GM12878 (cell line): ENCODE measurements around the gene TBXAS1. TPM values are rescaled to one million over a fixed set of nuclear protein-coding genes. Genes with fewer than 3 reads are reported as not detected.

Source experiments
- ATAC-seq: fragments of 200-7000 bp; cut with Tn5 transposase; 3 replicates; pipeline ENCODE4 v1.9.1; 2020; ENCODE audit warnings: mild to moderate bottlenecking, moderate library complexity
- BruUV-seq: library from RNA; stranded (reverse); fragments of 400-500 nt; replicated peaks from 2 replicates; lab custom pipeline; 2021; lab: Mats Ljungman, UMichigan
- CTCF ChIA-PET: fragments of 300-600 bp; sonication (Branson Sonifier 250); formaldehyde crosslinking; extraction: SDS; loops from one replicate; lab custom pipeline; 2021; ENCODE audit warnings: inconsistent platforms; lab: Yijun Ruan, JAX
- POLR2A ChIA-PET: fragments of 350-600 bp; formaldehyde crosslinking; extraction: SDS; loops from one replicate; lab custom pipeline; 2021; ENCODE audit warnings: inconsistent platforms; lab: Charles Lee
- RAD21 ChIA-PET: fragments of 300-600 bp; sonication (Branson Sonifier 250); formaldehyde crosslinking; loops from one replicate; lab custom pipeline; 2023; ENCODE audit warnings: antibody characterized with exemption; ENCODE audit not compliant: unreplicated experiment; lab: Charles Lee
- SMC1A ChIA-PET: fragments of 300-600 bp; sonication (Branson Sonifier 250); formaldehyde crosslinking; loops from one replicate; lab custom pipeline; 2023; ENCODE audit not compliant: unreplicated experiment, uncharacterized antibody; lab: Charles Lee
- DNase-seq: peaks from one replicate; pipeline ENCODE4 v3.0.0-alpha.2; 2011; ENCODE audit warnings: low read depth, low spot score
- FAIRE-seq: peaks from 3 replicates; lab custom pipeline; 2011; peaks lifted over from hg19 to GRCh38; lab: Jason Lieb, UNC
- H2AFZ ChIP-seq: 2 replicates; pipeline ENCODE4 v1.6.0; 2011; ENCODE audit warnings: low read depth, low read length, control low read depth; ENCODE audit not compliant: control insufficient read depth
- H3K27ac ChIP-seq: 2 replicates; pipeline ENCODE4 v1.5.1; 2011; ENCODE audit warnings: control low read depth; ENCODE audit not compliant: control insufficient read depth, insufficient read depth
- H3K27me3 ChIP-seq, 2 experiments: replicated peaks in 1 of 2; 2 replicates each; pipeline versions ENCODE4 v1.6.0 to v1.6.1; 2011; ENCODE audit warnings: low read length in 1 of 2; ENCODE audit not compliant: control insufficient read depth in 2 of 2, insufficient read depth in 2 of 2
- H3K36me3 ChIP-seq, 2 experiments: 2 replicates each; pipeline ENCODE4 v1.5.1; 2011; ENCODE audit warnings: low read length in 1 of 2; ENCODE audit not compliant: control insufficient read depth in 2 of 2, insufficient read depth in 2 of 2
- H3K4me1 ChIP-seq: 2 replicates; pipeline ENCODE4 v1.6.1; 2011; ENCODE audit warnings: mild to moderate bottlenecking, low read length, moderate library complexity, mixed read lengths; ENCODE audit not compliant: control insufficient read depth, insufficient read depth
- H3K4me2 ChIP-seq: 2 replicates; pipeline ENCODE4 v1.6.0; 2011; ENCODE audit warnings: control low read depth; ENCODE audit not compliant: control insufficient read depth, insufficient read depth
- H3K4me3 ChIP-seq: fragments of 200-600 bp; sonication (generic); 2 replicates; pipeline ENCODE4 v1.5.1; 2016
- H3K79me2 ChIP-seq: 2 replicates; pipeline ENCODE4 v1.6.0; 2011; ENCODE audit warnings: low read length; ENCODE audit not compliant: control insufficient read depth, insufficient read depth
- H3K9ac ChIP-seq: 2 replicates; pipeline ENCODE4 v1.8.0; 2011; ENCODE audit warnings: low read length, control low read depth, mixed read lengths; ENCODE audit not compliant: control insufficient read depth, insufficient read depth
- H3K9me3 ChIP-seq: replicated peaks from 3 replicates; pipeline ENCODE4 v1.5.1; 2011; ENCODE audit warnings: mild to moderate bottlenecking, low read length; ENCODE audit not compliant: control insufficient read depth, insufficient read depth
- H4K20me1 ChIP-seq: 2 replicates; pipeline ENCODE4 v1.6.0; 2011; ENCODE audit not compliant: control insufficient read depth, insufficient read depth
- CBX5 ChIP-seq: sonication (generic); IDR thresholded peaks from 2 replicates; pipeline ENCODE4 v1.6.1; 2016; ENCODE audit warnings: low read depth, moderate library complexity, mild to moderate bottlenecking, inconsistent platforms
- IKZF2 ChIP-seq, 2 experiments: fragments of 450-650 bp; IDR thresholded peaks; 2 replicates each; pipeline ENCODE4 v1.6.1; 2017; ENCODE audit warnings: mild to moderate bottlenecking in 2 of 2, moderate library complexity in 2 of 2
- KDM1A ChIP-seq: fragments of 200-600 bp; sonication (generic); IDR thresholded peaks from 2 replicates; pipeline ENCODE4 v1.6.1; 2016; ENCODE audit warnings: borderline replicate concordance
- MEF2B ChIP-seq: fragments of 450-650 bp; IDR thresholded peaks from 2 replicates; pipeline ENCODE4 v1.6.1; 2018; ENCODE audit warnings: mild to moderate bottlenecking, moderate library complexity; ENCODE audit not compliant: partially characterized antibody, poor library complexity, severe bottlenecking
- NFXL1 ChIP-seq: fragments of 450-650 bp; IDR thresholded peaks from 2 replicates; pipeline ENCODE4 v1.6.1; 2017; ENCODE audit warnings: antibody characterized with exemption, mild to moderate bottlenecking, borderline replicate concordance
- NR2C2 ChIP-seq: IDR thresholded peaks from 2 replicates; pipeline ENCODE4 v1.6.1; 2011; ENCODE audit warnings: borderline replicate concordance, low read depth; ENCODE audit not compliant: control insufficient read depth, insufficient read length
- SP1 ChIP-seq: IDR thresholded peaks from one replicate; pipeline ENCODE4 v1.6.1; 2011; ENCODE audit warnings: low read depth, low read length
- in situ Hi-C: fragments of 300-500 bp; cut with MboI; formaldehyde crosslinking; loops from 9 replicates; pipeline ENCODE4 v1.14.3; 2018; ENCODE audit warnings: mixed read lengths
- intact Hi-C: fragments of 100-400 bp; cut with micrococcal nuclease; formaldehyde crosslinking; loops from one replicate; pipeline ENCODE4 v1.14.2; 2022; ENCODE audit not compliant: unreplicated experiment
- polyA plus RNA-seq, 11 experiments: library from polyadenylated mRNA; depleted of rRNA in 4 of 11; unstranded in 6 of 11; stranded (reverse) in 5 of 11; fragments of >200 nt; fragmentation: Nextera tagmentation in 4 of 11; fragmentation: Illumina TruSeq in 1 of 11; extraction: Ambion mirVana in 4 of 11; extraction: Trizol in 1 of 11; gene quantifications; 1 replicate in 1 of 11; 2 replicates in 10 of 11; pipeline versions ENCODE4 v1.2.1 to v1.2.3, GENCODE V29; 2011 to 2016; ENCODE audit warnings: inconsistent platforms in 2 of 11, missing spikeins in 2 of 11, low read depth in 1 of 11
- total RNA-seq, 4 experiments: library from RNA; depleted of rRNA in 3 of 4; stranded (reverse); fragments of >200 nt in 3 of 4; fragmentation: Illumina TruSeq in 1 of 4; extraction: Trizol in 1 of 4; gene quantifications; 2 replicates each; pipeline versions ENCODE4 v1.2.1 to v1.2.3, GENCODE V29; 2013 to 2021
- TF ChIP-seq, protein P1 (sequence below): fragments of 450-650 bp; IDR thresholded peaks from 2 replicates; pipeline ENCODE4 v1.6.1; 2017; ENCODE audit warnings: mild to moderate bottlenecking, low read depth, inconsistent platforms; ENCODE audit not compliant: poor library complexity, severe bottlenecking
- TF ChIP-seq, protein P2 (sequence below): fragments of 450-650 bp; IDR thresholded peaks from 2 replicates; pipeline ENCODE4 v1.6.1; 2016; ENCODE audit warnings: mild to moderate bottlenecking

Gene TBXAS1
- total and polyA plus RNA-seq, 10 of the 15 experiments (the other 5 are each of a cell fraction or from before 2014, with no cell fraction given) = 1.5 to 32.7 (median 16.3) TPM

DNA sequence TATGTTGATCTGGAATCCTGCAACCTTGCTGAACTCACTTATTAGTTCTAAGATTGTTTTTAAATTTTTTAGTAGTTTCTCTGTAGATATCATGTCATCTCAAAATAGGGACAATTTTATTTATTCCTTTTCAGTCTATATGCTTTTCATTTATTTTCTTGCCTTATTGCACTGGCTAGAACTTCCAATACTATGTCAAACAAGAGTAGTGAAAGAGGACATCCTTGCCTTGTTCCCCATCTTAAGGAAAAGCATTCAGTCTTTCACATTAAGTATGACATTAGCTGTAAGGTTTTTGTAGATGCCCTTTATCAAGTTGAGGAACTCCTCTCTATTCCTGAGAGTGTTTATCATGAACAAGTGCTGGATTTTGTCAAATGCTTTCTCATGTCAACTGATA, 77.8 kb downstream of the TBXAS1 start:
- Histone ChIP-seq H3K36me3 (no peaks in the 10 kb centered on the region), H3K79me2 (no peaks in the 10 kb centered on the region), H3K27me3 (no peaks in the 10 kb centered on the region), H2AFZ (no peak overlapping the region), H3K4me1 (no peaks in the 10 kb centered on the region), H3K9me3 (peaks cover 3% of the 10 kb centered on the region; the same call in 2 of the 3 replicates), H3K4me3 (no peak overlapping the region), H3K9ac (no peak overlapping the region), H3K4me2 (no peak overlapping the region), H4K20me1 (no peaks in the 10 kb centered on the region), H3K27ac (no peak overlapping the region)
- POLR2A ChIA-PET = no interaction called here
- no peak for FAIRE-seq
- no peak for DNase-seq
- BruUV-seq = no TSS peak
- SMC1A ChIA-PET = no interaction called here
- ATAC-seq = no peak
- CTCF ChIA-PET = no interaction called here
- in situ Hi-C loops = no loop called here
- intact Hi-C loops = no loop called here
- RAD21 ChIA-PET = no interaction called here
- TF ChIP-seq, protein P1, sequence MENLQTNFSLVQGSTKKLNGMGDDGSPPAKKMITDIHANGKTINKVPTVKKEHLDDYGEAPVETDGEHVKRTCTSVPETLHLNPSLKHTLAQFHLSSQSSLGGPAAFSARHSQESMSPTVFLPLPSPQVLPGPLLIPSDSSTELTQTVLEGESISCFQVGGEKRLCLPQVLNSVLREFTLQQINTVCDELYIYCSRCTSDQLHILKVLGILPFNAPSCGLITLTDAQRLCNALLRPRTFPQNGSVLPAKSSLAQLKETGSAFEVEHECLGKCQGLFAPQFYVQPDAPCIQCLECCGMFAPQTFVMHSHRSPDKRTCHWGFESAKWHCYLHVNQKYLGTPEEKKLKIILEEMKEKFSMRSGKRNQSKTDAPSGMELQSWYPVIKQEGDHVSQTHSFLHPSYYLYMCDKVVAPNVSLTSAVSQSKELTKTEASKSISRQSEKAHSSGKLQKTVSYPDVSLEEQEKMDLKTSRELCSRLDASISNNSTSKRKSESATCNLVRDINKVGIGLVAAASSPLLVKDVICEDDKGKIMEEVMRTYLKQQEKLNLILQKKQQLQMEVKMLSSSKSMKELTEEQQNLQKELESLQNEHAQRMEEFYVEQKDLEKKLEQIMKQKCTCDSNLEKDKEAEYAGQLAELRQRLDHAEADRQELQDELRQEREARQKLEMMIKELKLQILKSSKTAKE = no peak
- TF ChIP-seq SP1 (no peak), IKZF2 (IDR thresholded peaks at IDR 0.05) (no peak), NFXL1 (no peak)

GRCh38 chr7:139908792-139909191, 79.7 kb downstream of the TBXAS1 start:
- RAD21 ChIA-PET = no interaction called here
- Histone ChIP-seq H3K4me1 (no peaks in the 10 kb centered on the region), H3K36me3 (no peaks in the 10 kb centered on the region), H3K27ac (no peak overlapping the region), H3K9ac (no peak overlapping the region), H3K27me3 (no peaks in the 10 kb centered on the region), H3K9me3 (peaks cover 3% of the 10 kb centered on the region; the same call in 1 of the 3 replicates), H3K4me3 (no peak overlapping the region), H4K20me1 (no peaks in the 10 kb centered on the region), H2AFZ (no peak overlapping the region), H3K4me2 (no peak overlapping the region), H3K79me2 (no peaks in the 10 kb centered on the region)
- FAIRE-seq = no peak
- CTCF ChIA-PET = interaction anchor here (1.5 kb wide), 1 partner anchor 8 kb away, joined by 3 read pairs; no protein-coding TSS in a partner anchor
- no peak for DNase-seq
- POLR2A ChIA-PET = interaction anchor here (0.7 kb wide), 1 partner anchor 76 kb away, joined by 3 read pairs; no protein-coding TSS in a partner anchor
- BruUV-seq = no TSS peak
- no peak for TF ChIP-seq KDM1A
- TF ChIP-seq CBX5 = no peak
- TF ChIP-seq, protein P2, sequence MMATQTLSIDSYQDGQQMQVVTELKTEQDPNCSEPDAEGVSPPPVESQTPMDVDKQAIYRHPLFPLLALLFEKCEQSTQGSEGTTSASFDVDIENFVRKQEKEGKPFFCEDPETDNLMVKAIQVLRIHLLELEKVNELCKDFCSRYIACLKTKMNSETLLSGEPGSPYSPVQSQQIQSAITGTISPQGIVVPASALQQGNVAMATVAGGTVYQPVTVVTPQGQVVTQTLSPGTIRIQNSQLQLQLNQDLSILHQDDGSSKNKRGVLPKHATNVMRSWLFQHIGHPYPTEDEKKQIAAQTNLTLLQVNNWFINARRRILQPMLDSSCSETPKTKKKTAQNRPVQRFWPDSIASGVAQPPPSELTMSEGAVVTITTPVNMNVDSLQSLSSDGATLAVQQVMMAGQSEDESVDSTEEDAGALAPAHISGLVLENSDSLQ = 0 out of 2 replicates have a peak, but pooled peaks have one; percentile 29
- TF ChIP-seq NR2C2 = no peak
- TF ChIP-seq MEF2B = no peak
- no peak for ATAC-seq
- intact Hi-C loops = no loop called here
- SMC1A ChIA-PET = interaction anchor here (1.5 to 2.6 kb wide), 3 partner anchors 15 to 78 kb away, joined by 4 to 6 read pairs (median 4); no protein-coding TSS in a partner anchor
- in situ Hi-C loops = no loop called here
